ENCODE measurements around the gene LRRTM4.

DNA sequence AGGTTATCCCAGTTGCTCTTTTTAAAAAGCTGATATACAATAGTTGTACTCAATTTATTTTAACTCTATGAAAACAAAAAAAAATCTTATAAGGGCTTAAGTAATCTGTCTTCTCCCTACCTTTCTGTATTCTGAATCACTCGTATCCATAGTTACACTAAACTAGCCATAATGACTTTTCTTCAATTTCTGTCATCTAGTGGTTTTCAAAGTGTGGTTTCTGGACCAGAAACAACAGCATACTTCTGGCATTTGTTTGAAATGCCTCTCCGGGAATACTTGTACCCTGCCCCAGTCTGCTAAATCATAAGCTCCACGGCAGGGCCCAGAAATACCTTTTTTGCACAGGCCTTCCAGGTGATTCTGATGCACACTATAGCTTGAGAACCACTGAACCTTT lies 253.6 kb downstream of the LRRTM4 start:
- TF ChIP-seq, protein P1, sequence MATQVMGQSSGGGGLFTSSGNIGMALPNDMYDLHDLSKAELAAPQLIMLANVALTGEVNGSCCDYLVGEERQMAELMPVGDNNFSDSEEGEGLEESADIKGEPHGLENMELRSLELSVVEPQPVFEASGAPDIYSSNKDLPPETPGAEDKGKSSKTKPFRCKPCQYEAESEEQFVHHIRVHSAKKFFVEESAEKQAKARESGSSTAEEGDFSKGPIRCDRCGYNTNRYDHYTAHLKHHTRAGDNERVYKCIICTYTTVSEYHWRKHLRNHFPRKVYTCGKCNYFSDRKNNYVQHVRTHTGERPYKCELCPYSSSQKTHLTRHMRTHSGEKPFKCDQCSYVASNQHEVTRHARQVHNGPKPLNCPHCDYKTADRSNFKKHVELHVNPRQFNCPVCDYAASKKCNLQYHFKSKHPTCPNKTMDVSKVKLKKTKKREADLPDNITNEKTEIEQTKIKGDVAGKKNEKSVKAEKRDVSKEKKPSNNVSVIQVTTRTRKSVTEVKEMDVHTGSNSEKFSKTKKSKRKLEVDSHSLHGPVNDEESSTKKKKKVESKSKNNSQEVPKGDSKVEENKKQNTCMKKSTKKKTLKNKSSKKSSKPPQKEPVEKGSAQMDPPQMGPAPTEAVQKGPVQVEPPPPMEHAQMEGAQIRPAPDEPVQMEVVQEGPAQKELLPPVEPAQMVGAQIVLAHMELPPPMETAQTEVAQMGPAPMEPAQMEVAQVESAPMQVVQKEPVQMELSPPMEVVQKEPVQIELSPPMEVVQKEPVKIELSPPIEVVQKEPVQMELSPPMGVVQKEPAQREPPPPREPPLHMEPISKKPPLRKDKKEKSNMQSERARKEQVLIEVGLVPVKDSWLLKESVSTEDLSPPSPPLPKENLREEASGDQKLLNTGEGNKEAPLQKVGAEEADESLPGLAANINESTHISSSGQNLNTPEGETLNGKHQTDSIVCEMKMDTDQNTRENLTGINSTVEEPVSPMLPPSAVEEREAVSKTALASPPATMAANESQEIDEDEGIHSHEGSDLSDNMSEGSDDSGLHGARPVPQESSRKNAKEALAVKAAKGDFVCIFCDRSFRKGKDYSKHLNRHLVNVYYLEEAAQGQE (IDR thresholded peaks at IDR 0.05; ENCODE audit: insufficient read depth in 1 of 2, low read depth in 2 of 2, low read length in 1 of 2), result no peak
- TF ChIP-seq, protein P2, sequence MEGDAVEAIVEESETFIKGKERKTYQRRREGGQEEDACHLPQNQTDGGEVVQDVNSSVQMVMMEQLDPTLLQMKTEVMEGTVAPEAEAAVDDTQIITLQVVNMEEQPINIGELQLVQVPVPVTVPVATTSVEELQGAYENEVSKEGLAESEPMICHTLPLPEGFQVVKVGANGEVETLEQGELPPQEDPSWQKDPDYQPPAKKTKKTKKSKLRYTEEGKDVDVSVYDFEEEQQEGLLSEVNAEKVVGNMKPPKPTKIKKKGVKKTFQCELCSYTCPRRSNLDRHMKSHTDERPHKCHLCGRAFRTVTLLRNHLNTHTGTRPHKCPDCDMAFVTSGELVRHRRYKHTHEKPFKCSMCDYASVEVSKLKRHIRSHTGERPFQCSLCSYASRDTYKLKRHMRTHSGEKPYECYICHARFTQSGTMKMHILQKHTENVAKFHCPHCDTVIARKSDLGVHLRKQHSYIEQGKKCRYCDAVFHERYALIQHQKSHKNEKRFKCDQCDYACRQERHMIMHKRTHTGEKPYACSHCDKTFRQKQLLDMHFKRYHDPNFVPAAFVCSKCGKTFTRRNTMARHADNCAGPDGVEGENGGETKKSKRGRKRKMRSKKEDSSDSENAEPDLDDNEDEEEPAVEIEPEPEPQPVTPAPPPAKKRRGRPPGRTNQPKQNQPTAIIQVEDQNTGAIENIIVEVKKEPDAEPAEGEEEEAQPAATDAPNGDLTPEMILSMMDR (IDR thresholded peaks at IDR 0.05), result no peak
